K562 (cell line): ENCODE data around the gene HSD17B1. TPM values are rescaled to one million over a fixed set of nuclear protein-coding genes. Genes with fewer than 3 reads are reported as not detected.
A peak's percentile ranks its signal among the peaks of the same experiment; 100 is the strongest.

ENCODE experiments used
- CBFA2T2 ChIP-seq: fragments of 450-650 bp; conservative IDR thresholded peaks from 2 replicates; pipeline ENCODE4 v1.6.1; 2017; ENCODE audit warnings: mild to moderate bottlenecking
- CBFA2T3 ChIP-seq: fragments of 450-650 bp; IDR thresholded peaks from 2 replicates; pipeline ENCODE4 v1.6.1; 2017
- CHD1 ChIP-seq: fragments of 200-600 bp; sonication (generic); IDR thresholded peaks from one replicate; pipeline ENCODE4 v1.6.1; 2012; ENCODE audit warnings: mild to moderate bottlenecking, moderate library complexity, low read length, inconsistent platforms
- DDX20 ChIP-seq: fragments of 450-650 bp; IDR thresholded peaks from 2 replicates; pipeline ENCODE4 v1.6.1; 2016; ENCODE audit warnings: missing genetic modification characterization, low read depth, mild to moderate bottlenecking, missing compliant biosample characterization, moderate library complexity
- ETV5 ChIP-seq: sonication (generic); formaldehyde crosslinking; IDR thresholded peaks from 2 replicates; pipeline ENCODE4 v1.4.0; 2020; ENCODE audit warnings: low read depth, mild to moderate bottlenecking, missing genetic modification reagents
- MIER1 ChIP-seq: fragments of 450-650 bp; IDR thresholded peaks from 2 replicates; pipeline ENCODE4 v1.6.1; 2016; ENCODE audit warnings: antibody characterized with exemption, mild to moderate bottlenecking, low read depth
- MTA3 ChIP-seq: fragments of 450-650 bp; formaldehyde crosslinking; IDR thresholded peaks from 2 replicates; pipeline ENCODE4 v1.6.1; 2017; ENCODE audit warnings: mild to moderate bottlenecking, borderline replicate concordance
- NCOA2 ChIP-seq, 2 experiments: fragments of 450-650 bp; IDR thresholded peaks; 2 replicates each; pipeline ENCODE4 v1.6.1; 2018; ENCODE audit warnings: mild to moderate bottlenecking in 2 of 2, moderate library complexity in 1 of 2; ENCODE audit not compliant: partially characterized antibody in 2 of 2
- NFIC ChIP-seq: fragments of 450-650 bp; IDR thresholded peaks from 2 replicates; pipeline ENCODE4 v1.6.1; 2017; ENCODE audit warnings: mild to moderate bottlenecking, inconsistent platforms
- SRSF3 ChIP-seq: fragments of 200-400 bp; formaldehyde crosslinking; IDR thresholded peaks from 2 replicates; pipeline ENCODE4 v1.6.1; 2016; ENCODE audit warnings: mild to moderate bottlenecking, low read length, moderate library complexity; ENCODE audit not compliant: insufficient read depth
- polyA plus RNA-seq, 8 experiments: library from polyadenylated mRNA; depleted of rRNA in 4 of 8; stranded (reverse) in 5 of 8; unstranded in 3 of 8; fragments of >200 nt; fragmentation: Nextera tagmentation in 2 of 8; fragmentation: Illumina TruSeq in 1 of 8; extraction: Ambion mirVana in 2 of 8; extraction: Trizol in 1 of 8; gene quantifications; 2 replicates each; pipeline versions ENCODE4 v1.2.1 to v1.2.3, GENCODE V29; 2011 to 2014; ENCODE audit warnings: inconsistent platforms in 1 of 8, missing spikeins in 1 of 8
- total RNA-seq, 7 experiments: library from RNA; depleted of rRNA in 6 of 7; stranded (reverse); fragments of >200 nt in 6 of 7; fragmentation: Illumina TruSeq in 2 of 7; extraction: Trizol in 2 of 7; gene quantifications; 2 replicates each; pipeline versions ENCODE4 v1.2.1 to v1.2.3, GENCODE V29; 2011 to 2021; ENCODE audit warnings: low replicate concordance in 1 of 7
- TF ChIP-seq, protein P1 (sequence below): sonication (generic); formaldehyde crosslinking; IDR thresholded peaks from 2 replicates; pipeline ENCODE4 v1.8.0; 2023; ENCODE audit warnings: missing genetic modification reagents, mild to moderate bottlenecking, borderline replicate concordance
- TF ChIP-seq, protein P2 (sequence below): fragments of 450-650 bp; IDR thresholded peaks from 2 replicates; pipeline ENCODE4 v1.6.1; 2017; ENCODE audit warnings: antibody characterized with exemption, mild to moderate bottlenecking
- TF ChIP-seq, protein P3 (sequence below): sonication (generic); formaldehyde crosslinking; IDR thresholded peaks from 2 replicates; pipeline ENCODE4 v1.8.0; 2022; ENCODE audit warnings: missing genetic modification reagents, mild to moderate bottlenecking, borderline replicate concordance
- TF ChIP-seq, protein P4 (sequence below), 2 experiments: fragments of 450-650 bp; IDR thresholded peaks; 2 replicates each; pipeline ENCODE4 v1.6.1; 2018; ENCODE audit warnings: mild to moderate bottlenecking in 2 of 2, low read depth in 1 of 2; ENCODE audit not compliant: partially characterized antibody in 2 of 2

Gene HSD17B1
- total and polyA plus RNA-seq, 9 of the 15 experiments (the other 6 are each of a cell fraction or from before 2014, with no cell fraction given) = 0.55 to 21.1 (median 3.6) TPM

DNA sequence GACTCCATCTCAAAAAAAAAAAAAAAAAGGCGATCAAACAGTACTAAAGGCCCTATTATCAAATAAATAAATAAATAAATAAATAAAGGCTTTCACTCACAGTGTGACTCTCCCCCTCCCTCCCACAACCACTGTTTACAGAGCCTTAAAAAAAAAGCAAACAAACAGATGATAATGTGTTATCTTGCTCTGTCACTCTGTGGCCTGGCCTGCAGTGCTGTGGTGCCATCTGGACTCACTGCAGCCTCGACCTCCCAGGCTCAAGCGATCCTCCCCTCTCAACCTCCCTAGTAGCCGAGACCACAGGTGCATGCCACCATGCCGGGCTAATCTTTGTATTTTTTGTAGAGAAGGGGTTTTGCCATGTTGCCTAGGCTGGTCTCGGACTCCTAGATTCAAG is 24.8 kb upstream of the HSD17B1 start (continued):
- TF ChIP-seq, protein P1, sequence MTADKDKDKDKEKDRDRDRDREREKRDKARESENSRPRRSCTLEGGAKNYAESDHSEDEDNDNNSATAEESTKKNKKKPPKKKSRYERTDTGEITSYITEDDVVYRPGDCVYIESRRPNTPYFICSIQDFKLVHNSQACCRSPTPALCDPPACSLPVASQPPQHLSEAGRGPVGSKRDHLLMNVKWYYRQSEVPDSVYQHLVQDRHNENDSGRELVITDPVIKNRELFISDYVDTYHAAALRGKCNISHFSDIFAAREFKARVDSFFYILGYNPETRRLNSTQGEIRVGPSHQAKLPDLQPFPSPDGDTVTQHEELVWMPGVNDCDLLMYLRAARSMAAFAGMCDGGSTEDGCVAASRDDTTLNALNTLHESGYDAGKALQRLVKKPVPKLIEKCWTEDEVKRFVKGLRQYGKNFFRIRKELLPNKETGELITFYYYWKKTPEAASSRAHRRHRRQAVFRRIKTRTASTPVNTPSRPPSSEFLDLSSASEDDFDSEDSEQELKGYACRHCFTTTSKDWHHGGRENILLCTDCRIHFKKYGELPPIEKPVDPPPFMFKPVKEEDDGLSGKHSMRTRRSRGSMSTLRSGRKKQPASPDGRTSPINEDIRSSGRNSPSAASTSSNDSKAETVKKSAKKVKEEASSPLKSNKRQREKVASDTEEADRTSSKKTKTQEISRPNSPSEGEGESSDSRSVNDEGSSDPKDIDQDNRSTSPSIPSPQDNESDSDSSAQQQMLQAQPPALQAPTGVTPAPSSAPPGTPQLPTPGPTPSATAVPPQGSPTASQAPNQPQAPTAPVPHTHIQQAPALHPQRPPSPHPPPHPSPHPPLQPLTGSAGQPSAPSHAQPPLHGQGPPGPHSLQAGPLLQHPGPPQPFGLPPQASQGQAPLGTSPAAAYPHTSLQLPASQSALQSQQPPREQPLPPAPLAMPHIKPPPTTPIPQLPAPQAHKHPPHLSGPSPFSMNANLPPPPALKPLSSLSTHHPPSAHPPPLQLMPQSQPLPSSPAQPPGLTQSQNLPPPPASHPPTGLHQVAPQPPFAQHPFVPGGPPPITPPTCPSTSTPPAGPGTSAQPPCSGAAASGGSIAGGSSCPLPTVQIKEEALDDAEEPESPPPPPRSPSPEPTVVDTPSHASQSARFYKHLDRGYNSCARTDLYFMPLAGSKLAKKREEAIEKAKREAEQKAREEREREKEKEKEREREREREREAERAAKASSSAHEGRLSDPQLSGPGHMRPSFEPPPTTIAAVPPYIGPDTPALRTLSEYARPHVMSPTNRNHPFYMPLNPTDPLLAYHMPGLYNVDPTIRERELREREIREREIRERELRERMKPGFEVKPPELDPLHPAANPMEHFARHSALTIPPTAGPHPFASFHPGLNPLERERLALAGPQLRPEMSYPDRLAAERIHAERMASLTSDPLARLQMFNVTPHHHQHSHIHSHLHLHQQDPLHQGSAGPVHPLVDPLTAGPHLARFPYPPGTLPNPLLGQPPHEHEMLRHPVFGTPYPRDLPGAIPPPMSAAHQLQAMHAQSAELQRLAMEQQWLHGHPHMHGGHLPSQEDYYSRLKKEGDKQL = no peak
- TF ChIP-seq CHD1 (no peak), MIER1 (no peak), ETV5 (CRISPR knock-in tag) (no peak), MTA3 (no peak), CBFA2T3 (peak; percentile 64), NCOA2 (IDR thresholded peaks at IDR 0.05; ENCODE audit: partially characterized antibody in 2 of 2) (no peak), NFIC (no peak), SRSF3 (no peak), DDX20 (no peak), CBFA2T2 (no peak; the same call in 1 of the 2 replicates)
- TF ChIP-seq, protein P2, sequence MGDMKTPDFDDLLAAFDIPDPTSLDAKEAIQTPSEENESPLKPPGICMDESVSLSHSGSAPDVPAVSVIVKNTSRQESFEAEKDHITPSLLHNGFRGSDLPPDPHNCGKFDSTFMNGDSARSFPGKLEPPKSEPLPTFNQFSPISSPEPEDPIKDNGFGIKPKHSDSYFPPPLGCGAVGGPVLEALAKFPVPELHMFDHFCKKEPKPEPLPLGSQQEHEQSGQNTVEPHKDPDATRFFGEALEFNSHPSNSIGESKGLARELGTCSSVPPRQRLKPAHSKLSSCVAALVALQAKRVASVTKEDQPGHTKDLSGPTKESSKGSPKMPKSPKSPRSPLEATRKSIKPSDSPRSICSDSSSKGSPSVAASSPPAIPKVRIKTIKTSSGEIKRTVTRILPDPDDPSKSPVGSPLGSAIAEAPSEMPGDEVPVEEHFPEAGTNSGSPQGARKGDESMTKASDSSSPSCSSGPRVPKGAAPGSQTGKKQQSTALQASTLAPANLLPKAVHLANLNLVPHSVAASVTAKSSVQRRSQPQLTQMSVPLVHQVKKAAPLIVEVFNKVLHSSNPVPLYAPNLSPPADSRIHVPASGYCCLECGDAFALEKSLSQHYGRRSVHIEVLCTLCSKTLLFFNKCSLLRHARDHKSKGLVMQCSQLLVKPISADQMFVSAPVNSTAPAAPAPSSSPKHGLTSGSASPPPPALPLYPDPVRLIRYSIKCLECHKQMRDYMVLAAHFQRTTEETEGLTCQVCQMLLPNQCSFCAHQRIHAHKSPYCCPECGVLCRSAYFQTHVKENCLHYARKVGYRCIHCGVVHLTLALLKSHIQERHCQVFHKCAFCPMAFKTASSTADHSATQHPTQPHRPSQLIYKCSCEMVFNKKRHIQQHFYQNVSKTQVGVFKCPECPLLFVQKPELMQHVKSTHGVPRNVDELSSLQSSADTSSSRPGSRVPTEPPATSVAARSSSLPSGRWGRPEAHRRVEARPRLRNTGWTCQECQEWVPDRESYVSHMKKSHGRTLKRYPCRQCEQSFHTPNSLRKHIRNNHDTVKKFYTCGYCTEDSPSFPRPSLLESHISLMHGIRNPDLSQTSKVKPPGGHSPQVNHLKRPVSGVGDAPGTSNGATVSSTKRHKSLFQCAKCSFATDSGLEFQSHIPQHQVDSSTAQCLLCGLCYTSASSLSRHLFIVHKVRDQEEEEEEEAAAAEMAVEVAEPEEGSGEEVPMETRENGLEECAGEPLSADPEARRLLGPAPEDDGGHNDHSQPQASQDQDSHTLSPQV = no peak
- TF ChIP-seq, protein P3, sequence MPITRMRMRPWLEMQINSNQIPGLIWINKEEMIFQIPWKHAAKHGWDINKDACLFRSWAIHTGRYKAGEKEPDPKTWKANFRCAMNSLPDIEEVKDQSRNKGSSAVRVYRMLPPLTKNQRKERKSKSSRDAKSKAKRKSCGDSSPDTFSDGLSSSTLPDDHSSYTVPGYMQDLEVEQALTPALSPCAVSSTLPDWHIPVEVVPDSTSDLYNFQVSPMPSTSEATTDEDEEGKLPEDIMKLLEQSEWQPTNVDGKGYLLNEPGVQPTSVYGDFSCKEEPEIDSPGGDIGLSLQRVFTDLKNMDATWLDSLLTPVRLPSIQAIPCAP = no peak
- TF ChIP-seq, protein P4, sequence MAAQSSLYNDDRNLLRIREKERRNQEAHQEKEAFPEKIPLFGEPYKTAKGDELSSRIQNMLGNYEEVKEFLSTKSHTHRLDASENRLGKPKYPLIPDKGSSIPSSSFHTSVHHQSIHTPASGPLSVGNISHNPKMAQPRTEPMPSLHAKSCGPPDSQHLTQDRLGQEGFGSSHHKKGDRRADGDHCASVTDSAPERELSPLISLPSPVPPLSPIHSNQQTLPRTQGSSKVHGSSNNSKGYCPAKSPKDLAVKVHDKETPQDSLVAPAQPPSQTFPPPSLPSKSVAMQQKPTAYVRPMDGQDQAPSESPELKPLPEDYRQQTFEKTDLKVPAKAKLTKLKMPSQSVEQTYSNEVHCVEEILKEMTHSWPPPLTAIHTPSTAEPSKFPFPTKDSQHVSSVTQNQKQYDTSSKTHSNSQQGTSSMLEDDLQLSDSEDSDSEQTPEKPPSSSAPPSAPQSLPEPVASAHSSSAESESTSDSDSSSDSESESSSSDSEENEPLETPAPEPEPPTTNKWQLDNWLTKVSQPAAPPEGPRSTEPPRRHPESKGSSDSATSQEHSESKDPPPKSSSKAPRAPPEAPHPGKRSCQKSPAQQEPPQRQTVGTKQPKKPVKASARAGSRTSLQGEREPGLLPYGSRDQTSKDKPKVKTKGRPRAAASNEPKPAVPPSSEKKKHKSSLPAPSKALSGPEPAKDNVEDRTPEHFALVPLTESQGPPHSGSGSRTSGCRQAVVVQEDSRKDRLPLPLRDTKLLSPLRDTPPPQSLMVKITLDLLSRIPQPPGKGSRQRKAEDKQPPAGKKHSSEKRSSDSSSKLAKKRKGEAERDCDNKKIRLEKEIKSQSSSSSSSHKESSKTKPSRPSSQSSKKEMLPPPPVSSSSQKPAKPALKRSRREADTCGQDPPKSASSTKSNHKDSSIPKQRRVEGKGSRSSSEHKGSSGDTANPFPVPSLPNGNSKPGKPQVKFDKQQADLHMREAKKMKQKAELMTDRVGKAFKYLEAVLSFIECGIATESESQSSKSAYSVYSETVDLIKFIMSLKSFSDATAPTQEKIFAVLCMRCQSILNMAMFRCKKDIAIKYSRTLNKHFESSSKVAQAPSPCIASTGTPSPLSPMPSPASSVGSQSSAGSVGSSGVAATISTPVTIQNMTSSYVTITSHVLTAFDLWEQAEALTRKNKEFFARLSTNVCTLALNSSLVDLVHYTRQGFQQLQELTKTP (IDR thresholded peaks at IDR 0.05; ENCODE audit: low read depth in 1 of 2, partially characterized antibody in 2 of 2) = no peak
